Small intestine (tissue), 7 donors: Measurements from ENCODE around the gene CC2D1A. TPM values are rescaled to one million over a fixed set of nuclear protein-coding genes. Genes with fewer than 3 reads are reported as not detected.

Experiments used
- DNase-seq, 2 donors: peaks; one replicate each; pipeline versions ENCODE4 v3.0.0 to v3.0.0-alpha.2; 2013
- FAIRE-seq: peaks from 2 replicates; lab custom pipeline; 2012; peaks lifted over from hg19 to GRCh38; lab: Jason Lieb, UNC
- H3K27ac ChIP-seq, 3 donors: one replicate each; pipeline ENCODE4 v1.5.1; 2013; ENCODE audit warnings: low read length in 2 of 3, mild to moderate bottlenecking in 2 of 3, control low read depth in 1 of 3, inconsistent platforms in 1 of 3, low read depth in 1 of 3, moderate library complexity in 1 of 3
- H3K27me3 ChIP-seq, 3 donors: one replicate each; pipeline ENCODE4 v1.6.1; 2013; ENCODE audit warnings: low read length in 3 of 3, inconsistent platforms in 1 of 3; ENCODE audit not compliant: control insufficient read depth in 3 of 3, insufficient read depth in 3 of 3
- H3K36me3 ChIP-seq, 3 donors: one replicate each; pipeline ENCODE4 v1.6.1; 2013; ENCODE audit warnings: low read length in 3 of 3, inconsistent platforms in 1 of 3, low read depth in 1 of 3, mild to moderate bottlenecking in 1 of 3, moderate library complexity in 1 of 3; ENCODE audit not compliant: control insufficient read depth in 3 of 3, insufficient read depth in 2 of 3
- H3K4me1 ChIP-seq, 3 donors: one replicate each; pipeline ENCODE4 v1.6.1; 2013; ENCODE audit warnings: low read length in 2 of 3, inconsistent platforms in 1 of 3, low read depth in 1 of 3, mild to moderate bottlenecking in 1 of 3, moderate library complexity in 1 of 3; ENCODE audit not compliant: control insufficient read depth in 3 of 3, insufficient read depth in 2 of 3
- H3K4me3 ChIP-seq, 3 donors: one replicate each; pipeline ENCODE4 v1.5.1; 2013; ENCODE audit warnings: low read length in 3 of 3, control low read depth in 1 of 3, inconsistent platforms in 1 of 3, low read depth in 1 of 3, mild to moderate bottlenecking in 1 of 3, moderate library complexity in 1 of 3
- H3K9me3 ChIP-seq, 2 donors: one replicate each; pipeline ENCODE4 v1.6.1; 2013; ENCODE audit warnings: low read depth in 1 of 2, low read length in 1 of 2; ENCODE audit not compliant: control insufficient read depth in 2 of 2, insufficient read depth in 1 of 2
- WGBS, 3 donors: extraction: QIAGEN DNeasy Blood & Tissue Kit; methylation state at CpG; one replicate each; pipeline ENCODE4 v1.1.7; 2013; 5-methylcytosine and 5-hydroxymethylcytosine counted together
- polyA plus RNA-seq, 4 donors: library from polyadenylated mRNA; stranded (reverse) in 3 of 4; unstranded in 1 of 4; fragments of 200-250 nt in 3 of 4; fragments of 120-200 nt in 1 of 4; gene quantifications; one replicate each; pipeline versions ENCODE4 v1.2.1 to v1.2.3, GENCODE V29; 2013
- donor health status: healthy with polysubstance abuse.
- donor health status: control.
- donor health status: control.
- donor health status: Bipolar disorder and iron deficiency.
- donor health status: healthy.

Gene CC2D1A
- polyA plus RNA-seq, 4 donors = 38.2 to 199 (median 103) TPM

GRCh38 chr19:13974073-13974472 lies 68.1 kb downstream of the CC2D1A start:
- H3K4me3 ChIP-seq = peak overlapping the region in 1 of 3 donors; percentile 5
- no peak for FAIRE-seq
- peaks cover 0 to 16% (median 0%) of the 10 kb centered on the region in 3 donors for H3K4me1 ChIP-seq
- DNase-seq = peak; percentile 93 to 94
- no peaks in the 10 kb centered on the region for H3K9me3 ChIP-seq
- peaks cover 0 to 77% (median 9%) of the 10 kb centered on the region in 3 donors for H3K36me3 ChIP-seq
- H3K27me3 ChIP-seq = no peaks in the 10 kb centered on the region
- 8 to 48% (median 32%) methylated on average over 12 of the region's 12 CpGs for WGBS, 3 donors
- peak overlapping the region; percentile 44 to 80 (median 63) for H3K27ac ChIP-seq

- Histone ChIP-seq H3K4me3 (no peak overlapping the region), H3K27ac (no peak overlapping the region), H3K4me1 (peaks cover 0 to 24% (median 0%) of the 10 kb centered on the region in 3 donors), H3K27me3 (no peaks in the 10 kb centered on the region), H3K9me3 (no peaks in the 10 kb centered on the region), H3K36me3 (peaks cover 0 to 72% (median 6%) of the 10 kb centered on the region in 3 donors)
- 89 to 93% (median 89%) methylated on average over 11 of the region's 11 CpGs for WGBS, 3 donors
- DNase-seq = no peak
- no peak for FAIRE-seq
These were observed 69.9 kb downstream of the CC2D1A start for GRCh38 chr19:13975870-13976269.

GRCh38 chr19:13976446-13976845 lies 70.4 kb downstream of the CC2D1A start:
- no peak overlapping the region for H3K4me3 ChIP-seq
- no peak for DNase-seq
- no peak for FAIRE-seq
- peaks cover 0 to 70% (median 6%) of the 10 kb centered on the region in 3 donors for H3K36me3 ChIP-seq
- no peaks in the 10 kb centered on the region for H3K9me3 ChIP-seq
- 92 to 94% (median 93%) methylated on average over 11 to 12 of the region's 12 CpGs for WGBS, 3 donors
- H3K4me1 ChIP-seq = peaks cover 0 to 24% (median 0%) of the 10 kb centered on the region in 3 donors
- H3K27me3 ChIP-seq = no peaks in the 10 kb centered on the region
- no peak overlapping the region for H3K27ac ChIP-seq

GRCh38 chr19:13977803-13978202 lies 71.8 kb downstream of the CC2D1A start:
- peaks cover 2 to 70% (median 6%) of the 10 kb centered on the region in 3 donors for H3K36me3 ChIP-seq
- DNase-seq (no peak), FAIRE-seq (no peak)
- no peaks in the 10 kb centered on the region for H3K27me3 ChIP-seq
- peak overlapping the region in 2 of 3 donors; percentile 64 to 68 for H3K27ac ChIP-seq
- peaks cover 0 to 24% (median 0%) of the 10 kb centered on the region in 3 donors for H3K4me1 ChIP-seq
- no peaks in the 10 kb centered on the region for H3K9me3 ChIP-seq
- WGBS, 3 donors = 60 to 84% (median 70%) methylated on average over 11 to 12 of the region's 12 CpGs
- peak overlapping the region in 1 of 3 donors; percentile 51 for H3K4me3 ChIP-seq

GRCh38 chr19:13978351-13979243 lies 72.6 kb downstream of the CC2D1A start:
- Histone ChIP-seq H3K9me3 (no peaks in the 10 kb centered on the region), H3K27me3 (no peaks in the 10 kb centered on the region), H3K4me3 (peak overlapping the region in 2 of 3 donors; percentile 43 to 51), H3K36me3 (peaks cover 2 to 70% (median 6%) of the 10 kb centered on the region in 3 donors), H3K27ac (peak overlapping the region; percentile 8 to 68 (median 64)), H3K4me1 (peaks cover 0 to 26% (median 0%) of the 10 kb centered on the region in 3 donors)
- DNase-seq = peak; percentile 45 to 96
- no peak for FAIRE-seq
- WGBS, 3 donors = 7 to 16% (median 12%) methylated on average over 30 to 74 of the region's 74 CpGs

- DNase-seq (peak in 1 of 2 donors; percentile 72), FAIRE-seq (no peak)
- H3K4me3 ChIP-seq = peak overlapping the region in 2 of 3 donors; percentile 43 to 51
- no peaks in the 10 kb centered on the region for H3K9me3 ChIP-seq
- H3K27me3 ChIP-seq = no peaks in the 10 kb centered on the region
- H3K4me1 ChIP-seq = peaks cover 0 to 25% (median 0%) of the 10 kb centered on the region in 3 donors
- WGBS, 3 donors = 23 to 39% (median 31%) methylated on average over 10 to 12 of the region's 12 CpGs
- peaks cover 2 to 69% (median 6%) of the 10 kb centered on the region in 3 donors for H3K36me3 ChIP-seq
- peak overlapping the region in 2 of 3 donors; percentile 8 to 68 for H3K27ac ChIP-seq
These were observed 73.2 kb downstream of the CC2D1A start for GRCh38 chr19:13979244-13979615.

- H3K9me3 ChIP-seq = no peaks in the 10 kb centered on the region
- FAIRE-seq (no peak), DNase-seq (no peak)
- peaks cover 2 to 72% (median 6%) of the 10 kb centered on the region in 3 donors for H3K36me3 ChIP-seq
- H3K4me1 ChIP-seq = peaks cover 0 to 21% (median 0%) of the 10 kb centered on the region in 3 donors
- no peak overlapping the region for H3K4me3 ChIP-seq
- no peaks in the 10 kb centered on the region for H3K27me3 ChIP-seq
- 61 to 79% (median 76%) methylated on average over 9 to 12 of the region's 12 CpGs for WGBS, 3 donors
- peak overlapping the region in 1 of 3 donors; percentile 68 for H3K27ac ChIP-seq
These were observed 73.7 kb downstream of the CC2D1A start for GRCh38 chr19:13979686-13980085.

- 93 to 95% (median 94%) methylated on average over 12 to 15 of the region's 15 CpGs for WGBS, 3 donors
- Histone ChIP-seq H3K27me3 (no peaks in the 10 kb centered on the region), H3K27ac (no peak overlapping the region), H3K36me3 (peaks cover 2 to 75% (median 6%) of the 10 kb centered on the region in 3 donors), H3K4me3 (no peak overlapping the region), H3K9me3 (no peaks in the 10 kb centered on the region), H3K4me1 (peaks cover 0 to 22% (median 0%) of the 10 kb centered on the region in 3 donors)
- FAIRE-seq (no peak), DNase-seq (no peak)
These were observed 74.3 kb downstream of the CC2D1A start for GRCh38 chr19:13980340-13980739.
